GM23338 (cell line): ENCODE measurements around the gene CEP72. TPM values are rescaled to one million over a fixed set of nuclear protein-coding genes. Genes with fewer than 3 reads are reported as not detected.

Source experiments
- ATAC-seq: fragments of 200-7000 bp; cut with Tn5 transposase; 3 replicates; pipeline ENCODE4 v1.9.1; 2020
- DNase-seq: peaks from one replicate; pipeline ENCODE4 v3.0.0-alpha.2; 2015; ENCODE audit warnings: low spot score
- H2AFZ ChIP-seq: fragments of 200-600 bp; sonication (generic); 2 replicates; pipeline ENCODE4 v1.8.0; 2016; ENCODE audit warnings: antibody characterized with exemption, mild to moderate bottlenecking, moderate library complexity
- H3F3A ChIP-seq: fragments of 200-600 bp; sonication (generic); replicated peaks from 2 replicates; pipeline ENCODE4 v1.8.0; 2017; ENCODE audit warnings: antibody characterized with exemption, mixed run types, low read depth
- H3K27ac ChIP-seq: fragments of 200-600 bp; sonication (generic); 2 replicates; pipeline ENCODE4 v1.6.1; 2016; ENCODE audit warnings: low read depth
- H3K27me3 ChIP-seq: fragments of 200-600 bp; sonication (generic); 2 replicates; pipeline ENCODE4 v1.8.0; 2016; ENCODE audit warnings: mild to moderate bottlenecking, mixed run types, moderate library complexity; ENCODE audit not compliant: insufficient read depth
- H3K36me3 ChIP-seq: fragments of 200-600 bp; sonication (generic); 2 replicates; pipeline ENCODE4 v1.8.0; 2016; ENCODE audit warnings: mild to moderate bottlenecking; ENCODE audit not compliant: insufficient read depth
- H3K4me1 ChIP-seq: fragments of 200-600 bp; sonication (generic); 2 replicates; pipeline ENCODE4 v1.8.0; 2016; ENCODE audit warnings: mild to moderate bottlenecking, moderate library complexity; ENCODE audit not compliant: insufficient read depth
- H3K4me2 ChIP-seq: fragments of 200-600 bp; sonication (generic); 2 replicates; pipeline ENCODE4 v1.7.1; 2017; ENCODE audit warnings: mixed run types
- H3K4me3 ChIP-seq: fragments of 200-600 bp; sonication (generic); 2 replicates; pipeline ENCODE4 v1.6.1; 2016; ENCODE audit warnings: mixed run types
- H3K79me2 ChIP-seq: fragments of 200-600 bp; sonication (generic); replicated peaks from 2 replicates; pipeline ENCODE4 v1.8.0; 2017; ENCODE audit warnings: mild to moderate bottlenecking; ENCODE audit not compliant: insufficient read depth
- H3K9me2 ChIP-seq: fragments of 200-600 bp; sonication (generic); 2 replicates; pipeline ENCODE4 v1.8.0; 2017; ENCODE audit not compliant: insufficient read depth
- H4K20me1 ChIP-seq: fragments of 200-600 bp; sonication (generic); replicated peaks from 2 replicates; pipeline ENCODE4 v1.8.0; 2017; ENCODE audit warnings: mild to moderate bottlenecking; ENCODE audit not compliant: insufficient read depth
- H3K27ac Mint-ChIP-seq: 2 replicates; pipeline ENCODE4 v1.8.0; 2020; ENCODE audit warnings: inconsistent platforms, mild to moderate bottlenecking, moderate library complexity, mixed read lengths
- H3K27me3 Mint-ChIP-seq: 3 replicates; pipeline ENCODE4 v1.8.0; 2022; ENCODE audit warnings: low read depth, mild to moderate bottlenecking, moderate library complexity, mixed read lengths, inconsistent platforms; ENCODE audit not compliant: insufficient read depth, poor library complexity
- H3K36me3 Mint-ChIP-seq: 3 replicates; pipeline ENCODE4 v1.8.0; 2021; ENCODE audit warnings: low read depth, mild to moderate bottlenecking, inconsistent platforms, moderate library complexity, mixed read lengths
- H3K4me1 Mint-ChIP-seq: 3 replicates; pipeline ENCODE4 v1.8.0; 2020; ENCODE audit warnings: mild to moderate bottlenecking, inconsistent platforms, mixed read lengths
- H3K4me3 Mint-ChIP-seq: 3 replicates; pipeline ENCODE4 v1.8.0; 2021; ENCODE audit warnings: moderate library complexity, mild to moderate bottlenecking, inconsistent platforms, mixed read lengths
- H3K9me3 Mint-ChIP-seq: 3 replicates; pipeline ENCODE4 v1.8.0; 2020; ENCODE audit warnings: moderate library complexity, mild to moderate bottlenecking, inconsistent platforms, mixed read lengths
- CREB1 ChIP-seq: fragments of 250-450 bp; sonication (Bioruptor Pico); IDR thresholded peaks from 2 replicates; pipeline ENCODE4 v1.5.0; 2020; ENCODE audit warnings: low read depth, mild to moderate bottlenecking, moderate library complexity
- ETS1 ChIP-seq: IDR thresholded peaks from 2 replicates; pipeline ENCODE4 v1.6.1; 2016; ENCODE audit warnings: antibody characterized with exemption
- EZH2 ChIP-seq: fragments of 200-600 bp; sonication (generic); IDR thresholded peaks from one replicate; pipeline ENCODE4 v1.8.0; 2017; ENCODE audit warnings: antibody characterized with exemption, mild to moderate bottlenecking, low read depth; ENCODE audit not compliant: unreplicated experiment
- EZH2phosphoT487 ChIP-seq: fragments of 200-600 bp; sonication (generic); IDR thresholded peaks from one replicate; pipeline ENCODE4 v1.8.1; 2018; ENCODE audit warnings: antibody characterized with exemption; ENCODE audit not compliant: unreplicated experiment
- NANOG ChIP-seq: IDR thresholded peaks from 2 replicates; pipeline ENCODE4 v1.6.1; 2016; ENCODE audit warnings: antibody characterized with exemption, borderline replicate concordance
- REST ChIP-seq: IDR thresholded peaks from one replicate; pipeline ENCODE4 v1.6.1; 2018; ENCODE audit warnings: antibody characterized with exemption; ENCODE audit not compliant: unreplicated experiment
- STAT1 ChIP-seq: IDR thresholded peaks from one replicate; pipeline ENCODE4 v1.6.1; 2016; ENCODE audit warnings: antibody characterized with exemption; ENCODE audit not compliant: unreplicated experiment
- ZNF114 ChIP-seq: fragments of 250-450 bp; sonication (Bioruptor Pico); IDR thresholded peaks from 2 replicates; pipeline ENCODE4 v1.5.0; 2020; ENCODE audit warnings: mild to moderate bottlenecking, moderate library complexity
- ZNF462 ChIP-seq: fragments of 250-450 bp; sonication (Bioruptor Pico); IDR thresholded peaks from 2 replicates; pipeline ENCODE4 v1.5.0; 2020; ENCODE audit warnings: mild to moderate bottlenecking, moderate library complexity
- polyA plus RNA-seq: library from polyadenylated mRNA; unstranded; fragments of >200 nt; fragmentation: Nextera tagmentation; extraction: Ambion mirVana; gene quantifications from 2 replicates; pipeline ENCODE4 v1.2.1, GENCODE V29; 2016
- total RNA-seq: library from RNA; depleted of rRNA; stranded (reverse); fragments of >200 nt; shearing (Covaris generic); gene quantifications from 2 replicates; pipeline ENCODE4 v1.2.3, GENCODE V29; 2014
- TF ChIP-seq, protein P1 (sequence below), 2 experiments: fragments of 200-600 bp in 1 of 2; sonication (generic) in 1 of 2; conservative IDR thresholded peaks; 2 replicates each; pipeline versions ENCODE4 v1.5.1 to v1.6.1; 2016 to 2017; ENCODE audit warnings: antibody characterized with exemption in 2 of 2, low read depth in 2 of 2, mild to moderate bottlenecking in 2 of 2, moderate library complexity in 1 of 2

Gene CEP72
- total and polyA plus RNA-seq, 2 experiments from 2014 or later, result 15.5 to 27.1 TPM

- TF ChIP-seq ETS1 (no peak), ZNF114 (CRISPR knock-in tag) (no peak), EZH2 (no peak)
These were observed 13.6 kb upstream of the CEP72 start (continued) for GRCh38 chr5:598564-598890.

DNA sequence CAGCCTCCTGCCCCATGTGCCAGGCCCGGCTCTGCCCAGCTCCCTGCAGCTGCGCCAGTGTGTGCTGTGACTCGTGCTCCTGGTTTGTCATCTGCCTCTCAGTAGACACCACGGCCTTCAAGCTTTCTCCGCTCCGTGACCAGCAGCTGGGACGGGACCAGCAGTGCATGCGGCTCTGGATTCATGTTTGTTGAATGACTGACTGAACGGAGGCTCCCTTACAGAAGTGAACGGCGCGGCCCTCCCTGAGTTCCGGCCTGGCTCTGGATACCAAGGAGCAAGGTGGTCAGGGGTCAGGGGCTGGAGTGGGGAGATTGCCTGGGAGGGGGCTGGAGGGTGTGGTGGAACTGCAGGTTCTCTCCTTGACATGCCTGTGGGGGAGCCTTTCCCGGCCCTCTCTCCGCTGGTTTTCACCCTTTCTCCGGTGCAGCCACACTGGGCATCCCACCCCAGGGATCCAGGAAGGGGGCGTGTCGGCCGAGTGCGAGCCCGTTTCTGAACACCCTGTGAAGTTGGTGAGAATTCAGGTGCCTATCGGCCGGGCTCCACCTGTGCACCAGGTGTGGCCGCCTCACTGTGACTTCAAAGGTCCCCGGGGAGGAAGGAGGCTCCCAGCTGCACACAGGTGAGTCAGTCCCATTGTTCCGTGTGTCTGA lies 11.1 kb upstream of the CEP72 start:
- no peaks in the 10 kb centered on the region for H3K4me1 Mint-ChIP-seq
- Histone ChIP-seq H3K79me2 (no peaks in the 10 kb centered on the region), H3K36me3 (no peaks in the 10 kb centered on the region), H3F3A (no peaks in the 10 kb centered on the region), H3K4me1 (no peaks in the 10 kb centered on the region), H3K4me3 (no peak overlapping the region), H2AFZ (no peak overlapping the region), H4K20me1 (no peaks in the 10 kb centered on the region), H3K9me2 (no peaks in the 10 kb centered on the region), H3K4me2 (no peak overlapping the region), H3K27ac (no peak overlapping the region), H3K27me3 (0 out of 2 replicates have a peak, but pooled peaks cover 4% of the 10 kb centered on the region)
- H3K27ac Mint-ChIP-seq, result no peak overlapping the region
- no peaks in the 10 kb centered on the region for H3K36me3 Mint-ChIP-seq
- H3K4me3 Mint-ChIP-seq, result no peak overlapping the region
- ATAC-seq (no peak), DNase-seq (no peak)
- H3K9me3 Mint-ChIP-seq, result no peaks in the 10 kb centered on the region; the same call in 2 of the 3 replicates
- TF ChIP-seq ZNF114 (CRISPR knock-in tag), result no peak
- no peak for TF ChIP-seq NANOG
- no peak for TF ChIP-seq CREB1 (CRISPR knock-in tag)
- TF ChIP-seq STAT1, result no peak
- no peak for TF ChIP-seq ZNF462
- TF ChIP-seq ETS1, result no peak
- TF ChIP-seq EZH2phosphoT487, result no peak
- no peak for TF ChIP-seq EZH2
- TF ChIP-seq, protein P1, sequence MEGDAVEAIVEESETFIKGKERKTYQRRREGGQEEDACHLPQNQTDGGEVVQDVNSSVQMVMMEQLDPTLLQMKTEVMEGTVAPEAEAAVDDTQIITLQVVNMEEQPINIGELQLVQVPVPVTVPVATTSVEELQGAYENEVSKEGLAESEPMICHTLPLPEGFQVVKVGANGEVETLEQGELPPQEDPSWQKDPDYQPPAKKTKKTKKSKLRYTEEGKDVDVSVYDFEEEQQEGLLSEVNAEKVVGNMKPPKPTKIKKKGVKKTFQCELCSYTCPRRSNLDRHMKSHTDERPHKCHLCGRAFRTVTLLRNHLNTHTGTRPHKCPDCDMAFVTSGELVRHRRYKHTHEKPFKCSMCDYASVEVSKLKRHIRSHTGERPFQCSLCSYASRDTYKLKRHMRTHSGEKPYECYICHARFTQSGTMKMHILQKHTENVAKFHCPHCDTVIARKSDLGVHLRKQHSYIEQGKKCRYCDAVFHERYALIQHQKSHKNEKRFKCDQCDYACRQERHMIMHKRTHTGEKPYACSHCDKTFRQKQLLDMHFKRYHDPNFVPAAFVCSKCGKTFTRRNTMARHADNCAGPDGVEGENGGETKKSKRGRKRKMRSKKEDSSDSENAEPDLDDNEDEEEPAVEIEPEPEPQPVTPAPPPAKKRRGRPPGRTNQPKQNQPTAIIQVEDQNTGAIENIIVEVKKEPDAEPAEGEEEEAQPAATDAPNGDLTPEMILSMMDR (conservative IDR thresholded peaks at IDR 0.05; ENCODE audit: low read depth in 2 of 2), result no peak
- no peak for TF ChIP-seq REST
- peaks cover 7% of the 10 kb centered on the region for H3K27me3 Mint-ChIP-seq
